Endothelial cell of hepatic sinusoid (primary cell): ENCODE measurements around the gene NANOS1.

Source experiments
- in situ Hi-C: cut with HindIII; loops from 2 replicates; pipeline ENCODE4 v1.10.0; 2017; ENCODE audit warnings: low sequenced_read_pairs

The NANOS1 gene

GRCh38 chr10:119055472-119055871 is 26.0 kb downstream of the NANOS1 start:
- in situ Hi-C loops: no loop called here

- in situ Hi-C loops: no loop called here
These were observed 28.5 kb downstream of the NANOS1 start for GRCh38 chr10:119058010-119058409.

DNA sequence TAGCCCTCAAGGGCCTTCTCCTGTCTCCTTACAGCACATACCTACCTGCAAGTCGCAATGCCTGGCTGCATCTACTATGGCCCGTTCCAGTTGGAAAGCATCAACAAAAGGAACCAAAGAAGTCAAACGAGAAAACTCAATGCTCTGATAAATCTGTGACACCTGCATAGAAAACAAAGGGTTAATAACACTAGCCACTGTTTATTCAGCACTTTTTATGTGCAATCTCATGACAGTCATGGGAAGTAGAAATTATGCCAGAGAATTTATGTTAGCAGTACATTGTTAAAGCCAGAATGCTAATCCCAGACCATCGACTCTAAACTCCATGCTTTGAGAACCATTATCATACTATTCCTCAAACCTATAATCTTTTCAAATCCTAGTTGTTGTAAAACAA is 30.0 kb downstream of the NANOS1 start:
- in situ Hi-C loops: no loop called here

GRCh38 chr10:119060107-119060506 is 30.6 kb downstream of the NANOS1 start:
- in situ Hi-C loops: no loop called here

DNA sequence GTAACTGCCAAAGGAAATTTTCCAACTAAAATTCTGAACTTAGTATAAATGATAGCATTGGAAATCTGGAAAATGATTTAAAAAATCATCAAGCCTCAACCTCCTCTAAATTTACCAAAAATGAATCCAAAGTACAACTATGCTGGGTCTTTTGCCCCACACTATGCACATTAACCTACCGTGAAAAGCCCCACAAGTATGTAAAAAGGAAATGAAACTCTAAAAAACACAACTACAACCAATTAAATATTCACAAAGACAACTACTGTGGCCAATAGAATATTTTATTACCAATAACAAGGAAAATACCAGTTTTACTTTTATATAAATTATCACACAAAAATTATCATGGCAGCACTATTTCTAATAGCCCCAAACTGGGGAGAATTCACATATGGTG is 31.8 kb downstream of the NANOS1 start:
- in situ Hi-C loops: no loop called here

- in situ Hi-C loops: no loop called here
These were observed 32.4 kb downstream of the NANOS1 start for GRCh38 chr10:119061926-119062325.

GRCh38 chr10:119070395-119071165 is 41.1 kb downstream of the NANOS1 start:
- in situ Hi-C loops: no loop called here

- in situ Hi-C loops: no loop called here
These were observed 44.1 kb downstream of the NANOS1 start for GRCh38 chr10:119073584-119073983.

- in situ Hi-C loops: no loop called here
These were observed 49.1 kb downstream of the NANOS1 start for GRCh38 chr10:119078422-119079179.

- in situ Hi-C loops: no loop called here
These were observed 50.3 kb downstream of the NANOS1 start for GRCh38 chr10:119079599-119080520.

- in situ Hi-C loops: no loop called here
These were observed 51.2 kb downstream of the NANOS1 start, which contains the start of gene EIF3A for GRCh38 chr10:119080521-119081259. Gene EIF3A, minus strand, starts transcription at chr10:119080817. Its CDS starts 141 bp downstream, at chr10:119080676.
